ENCODE measurements around the gene EFCAB6.
A peak's percentile ranks its signal among the peaks of the same experiment; 100 is the strongest.

Gene EFCAB6

GRCh38 chr22:43828725-43828997, 16.6 kb upstream of the EFCAB6 start:
- DNase-seq: no peak

DNA sequence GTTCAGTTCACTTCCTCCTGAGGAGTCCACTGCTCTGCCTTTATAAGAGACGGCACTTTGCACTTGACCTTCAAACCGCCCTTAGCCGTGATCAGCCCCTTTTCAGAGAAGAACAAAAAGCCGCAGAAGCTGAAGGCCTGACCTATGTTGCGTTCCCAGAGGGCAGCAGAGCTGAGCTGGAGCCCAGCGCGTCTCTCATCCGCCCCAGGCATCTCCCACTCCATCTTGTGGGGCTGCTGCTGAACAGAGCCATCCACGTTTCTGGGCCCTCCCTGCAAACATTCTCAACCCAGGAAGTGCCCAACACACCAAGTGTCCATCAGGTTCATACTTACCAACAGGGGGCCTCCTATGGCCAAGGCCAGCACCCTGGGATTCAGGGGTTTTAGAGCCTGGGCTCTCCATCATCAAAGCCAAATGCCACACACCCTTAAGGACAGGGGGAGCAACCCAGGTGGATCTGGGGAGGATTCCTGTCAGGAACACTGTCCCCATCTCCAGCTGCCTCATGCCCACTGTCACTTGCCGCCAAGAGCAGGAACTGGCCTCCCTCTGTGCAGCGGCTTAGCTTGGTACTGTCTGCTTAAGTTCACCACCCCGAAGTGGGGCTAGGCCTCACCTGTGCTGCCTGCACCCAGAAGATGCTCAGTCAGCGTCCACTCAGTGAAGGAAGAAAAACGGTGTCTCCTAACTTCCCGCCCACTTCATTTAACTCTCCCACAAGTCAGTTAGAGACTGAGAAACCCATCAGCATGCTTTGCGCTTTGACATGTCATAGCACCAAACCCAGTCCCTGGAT, 16.0 kb upstream of the EFCAB6 start:
- no peak for DNase-seq

- no peak for DNase-seq
Measured at GRCh38 chr22:43827003-43827735, 15.1 kb upstream of the EFCAB6 start.

- DNase-seq: peak; percentile 4
Measured at GRCh38 chr22:43826142-43827002, 14.3 kb upstream of the EFCAB6 start.

DNA sequence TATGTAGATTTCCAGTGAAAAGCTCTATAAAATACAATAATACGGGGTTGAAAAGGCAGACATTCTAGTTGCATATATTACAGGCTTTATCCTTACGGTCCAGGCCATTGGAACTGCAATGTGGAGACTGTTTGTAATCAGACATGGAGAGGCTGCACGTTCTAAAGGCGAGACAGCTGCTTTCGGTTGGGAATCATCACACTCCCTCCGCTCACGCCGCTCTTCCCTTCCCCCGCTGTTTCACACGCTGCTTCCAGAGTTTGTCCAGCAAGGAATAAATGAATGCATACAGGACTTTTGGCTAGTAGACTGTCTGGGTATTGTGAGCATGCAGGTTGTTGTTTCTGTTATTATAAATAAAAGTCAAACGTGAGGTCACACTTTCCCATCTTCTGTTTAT, 13.5 kb upstream of the EFCAB6 start:
- no peak for DNase-seq

DNA sequence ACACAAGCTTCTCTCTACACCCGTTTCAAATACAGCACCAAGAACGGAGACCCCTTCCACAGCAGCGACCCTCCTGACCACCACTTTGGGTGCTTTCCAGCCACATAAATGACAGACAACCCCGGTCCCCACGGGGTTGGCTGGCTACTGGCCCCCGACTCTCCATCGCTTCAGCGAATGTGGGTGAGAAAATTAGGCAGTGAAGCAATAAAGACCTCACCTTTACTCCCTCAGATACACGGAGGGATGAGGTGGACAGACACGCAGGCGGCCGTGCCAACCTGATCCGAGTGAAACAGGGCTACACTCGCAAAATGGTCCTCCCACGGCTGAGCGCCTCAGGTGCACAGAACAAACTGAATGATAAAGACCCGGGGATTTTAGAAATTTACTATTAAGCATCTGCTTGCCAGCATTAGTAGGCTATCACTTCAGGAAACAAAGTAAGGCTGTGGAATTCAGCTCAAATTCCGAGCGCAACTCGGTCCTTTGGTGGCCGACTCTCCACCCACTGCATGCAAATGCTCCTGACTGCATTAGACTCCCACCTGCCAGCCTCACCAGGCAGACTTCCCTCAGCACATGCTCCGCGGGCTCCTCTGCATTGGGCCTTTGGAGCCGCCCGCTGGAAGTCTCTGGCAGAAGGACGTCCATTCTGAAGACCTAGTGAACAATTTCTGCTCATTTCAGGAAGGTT, 12.8 kb upstream of the EFCAB6 start:
- no peak for DNase-seq

- no peak for DNase-seq
Measured at GRCh38 chr22:43823911-43824665, 12.0 kb upstream of the EFCAB6 start.

GRCh38 chr22:43823353-43823908, 11.3 kb upstream of the EFCAB6 start:
- DNase-seq: no peak

DNA sequence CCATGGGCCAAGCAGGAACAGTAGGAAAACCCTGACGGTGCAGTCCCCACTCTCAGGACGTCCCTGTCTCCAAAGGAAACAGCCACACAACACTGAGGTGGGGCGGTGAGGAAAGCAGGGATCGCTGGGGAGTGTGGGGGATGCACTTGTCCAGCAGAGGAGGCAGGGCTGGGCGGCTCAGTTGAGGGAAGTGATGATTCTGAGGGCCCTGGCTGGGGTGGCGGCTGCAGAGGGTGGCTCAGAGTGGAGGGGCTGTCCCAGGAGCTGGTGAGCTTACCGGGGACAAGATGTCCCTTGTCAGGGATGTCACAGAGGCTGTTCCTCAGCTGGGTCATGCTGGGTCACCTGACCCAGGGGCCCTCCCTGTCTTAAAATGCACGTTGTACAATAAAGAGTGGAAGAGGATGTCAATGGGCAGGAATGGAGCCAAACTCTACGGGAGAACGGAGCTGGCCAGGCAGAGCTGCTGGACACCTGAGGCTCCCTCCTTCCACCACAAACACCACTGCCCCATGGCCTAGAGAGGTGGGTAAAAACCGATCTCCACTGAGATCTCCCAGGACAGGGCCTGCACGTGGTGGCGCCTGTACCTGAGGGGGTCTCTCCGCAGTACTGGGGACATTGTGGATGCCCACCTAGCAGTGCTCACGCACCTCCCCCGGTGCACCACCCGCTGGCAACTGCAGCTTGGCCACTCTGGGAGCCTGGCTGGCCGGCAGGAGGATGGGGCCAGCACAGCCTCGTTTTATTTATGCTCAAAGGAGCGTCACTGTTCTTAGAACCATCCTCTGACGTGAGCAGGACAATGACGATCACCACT, 9.7 kb upstream of the EFCAB6 start:
- DNase-seq: no peak

GRCh38 chr22:43820651-43821305, 8.7 kb upstream of the EFCAB6 start:
- no peak for DNase-seq

GRCh38 chr22:43819931-43820640, 8.0 kb upstream of the EFCAB6 start:
- no peak for DNase-seq

GRCh38 chr22:43819421-43819921, 7.4 kb upstream of the EFCAB6 start:
- no peak for DNase-seq

DNA sequence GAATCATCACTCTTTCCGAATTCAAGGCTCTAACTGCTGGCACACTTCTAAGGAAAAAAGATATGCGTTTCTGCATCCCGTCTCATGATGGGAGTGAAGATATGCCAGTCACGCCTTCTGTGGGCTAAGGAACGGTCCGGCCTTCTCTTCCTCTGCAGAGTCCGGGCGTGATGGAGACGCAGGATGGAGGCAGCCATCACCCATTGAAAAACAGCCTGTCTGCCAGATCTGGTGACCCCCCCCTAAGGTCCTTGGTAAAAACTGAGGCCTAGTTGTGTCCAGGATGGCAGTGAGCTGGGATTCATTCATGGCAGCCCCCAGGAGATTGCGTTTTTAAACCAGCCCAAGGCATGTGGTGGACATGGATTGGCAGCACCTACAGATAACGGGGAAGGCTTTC, 6.9 kb upstream of the EFCAB6 start:
- DNase-seq: no peak

DNA sequence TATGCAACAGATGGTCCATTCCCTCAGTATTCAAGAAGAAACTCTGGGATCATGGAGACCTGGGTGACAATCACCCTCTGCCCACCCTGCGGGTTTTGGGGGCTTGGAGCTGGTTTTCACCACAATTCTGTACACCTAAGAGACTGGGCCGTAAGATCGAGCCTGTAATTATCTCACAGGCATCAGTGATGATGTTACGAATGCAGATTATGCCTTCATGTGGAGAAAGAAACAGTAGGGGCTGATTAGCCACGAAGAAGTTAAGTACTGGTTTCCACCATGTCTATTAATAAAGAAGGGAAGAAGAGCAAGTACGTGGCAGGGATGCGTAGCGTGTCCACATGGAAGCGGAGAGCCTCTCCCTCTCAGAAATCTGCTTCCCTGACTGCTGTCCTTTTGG, 5.3 kb upstream of the EFCAB6 start:
- DNase-seq: no peak

DNA sequence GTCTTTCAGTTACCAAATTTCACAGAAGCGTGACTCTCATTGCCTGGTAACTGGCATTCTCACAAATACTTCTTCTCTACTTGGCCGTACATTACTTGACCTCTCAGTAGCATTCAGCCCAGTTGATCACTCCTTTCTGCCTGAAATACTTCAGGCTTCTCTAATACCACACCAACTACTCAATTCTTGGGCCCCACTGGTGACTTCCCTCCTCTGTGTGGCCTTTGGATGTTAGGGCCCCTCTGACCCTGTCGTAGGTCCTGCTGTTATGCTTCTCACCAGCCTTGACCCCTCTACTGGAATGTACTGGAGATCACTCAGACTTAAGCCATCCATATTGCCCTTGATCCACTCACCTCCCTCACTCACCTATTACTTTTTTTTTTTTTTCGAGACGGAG, 2.2 kb upstream of the EFCAB6 start:
- no peak for DNase-seq

DNA sequence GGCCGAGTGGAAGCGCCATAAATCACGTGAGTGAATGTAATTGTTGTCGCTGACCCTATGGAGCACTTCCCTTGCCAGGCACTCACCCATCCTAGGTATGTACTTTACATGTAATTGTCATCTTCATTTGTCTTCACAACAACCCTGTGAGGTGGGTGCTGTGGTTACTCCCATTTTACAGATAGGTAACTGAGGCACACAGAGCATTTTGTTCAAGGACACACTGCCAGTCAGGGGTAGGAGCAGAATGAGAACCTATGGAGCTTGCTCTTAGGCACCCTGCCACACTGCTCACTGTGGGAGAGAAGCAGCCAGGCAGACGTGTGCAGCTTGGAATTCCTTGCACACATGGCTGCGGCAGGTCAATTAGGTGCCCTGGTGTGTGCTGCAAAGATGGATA, 785 bp upstream of the EFCAB6 start:
- DNase-seq: peak; percentile 11

DNA sequence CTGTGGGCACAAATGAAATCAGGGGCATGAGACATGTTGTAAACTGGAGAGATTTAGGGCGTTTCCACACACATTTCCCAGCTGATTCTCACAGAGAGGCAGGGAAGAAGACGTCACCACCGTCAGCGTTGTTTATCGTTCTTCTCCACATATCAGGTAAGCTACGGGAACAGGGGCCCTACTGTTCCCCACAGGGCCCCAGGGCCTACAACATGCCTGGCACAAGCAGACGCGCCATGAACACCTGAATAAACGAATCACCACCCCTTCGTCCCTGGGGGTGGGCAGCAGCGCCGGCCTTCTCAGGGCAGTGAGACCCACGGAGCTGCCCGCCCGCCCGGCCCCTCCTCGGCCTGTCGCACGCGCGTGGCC, 342 bp downstream of the EFCAB6 start:
- peak; percentile 32 for DNase-seq

- DNase-seq: no peak
Measured at GRCh38 chr22:43802897-43803495, 9.1 kb downstream of the EFCAB6 start.

DNA sequence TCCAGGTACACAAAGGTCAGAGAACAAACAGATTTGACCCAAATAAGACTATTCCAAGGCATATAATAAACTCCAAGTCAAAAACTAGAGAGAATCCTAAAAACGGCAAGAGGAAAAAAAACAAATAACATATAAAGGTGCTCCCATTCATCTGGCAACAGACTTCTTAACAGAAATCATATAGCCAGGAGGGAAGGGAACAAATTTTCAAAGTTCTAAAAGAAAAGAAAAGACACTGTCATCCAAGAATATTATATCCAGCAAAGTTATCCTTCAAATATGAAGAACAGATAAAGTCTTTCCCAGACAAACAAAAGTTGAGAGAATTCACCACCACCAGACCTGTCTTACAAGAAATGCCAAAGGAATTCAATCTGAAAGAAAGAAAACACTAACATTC, 11.1 kb downstream of the EFCAB6 start:
- no peak for DNase-seq

Measured in suppressor macrophage treated with lipopolysaccharide for 4 hours (primary cell).